Stimulated activated CD4-positive, alpha-beta T cell treated with anti-CD3 and anti-CD28 coated beads, Interleukin-4, amount 100 ng/mL, for 1 hour (primary cell): ENCODE data around the gene GOLGA8K.
"Not testable (repeated sequence)": the region's sequence is repeated elsewhere in the genome, so short reads cannot be mapped to it uniquely, and the experiment has no call there.

Experiments used
- DNase-seq: peaks from one replicate; pipeline ENCODE4 v3.0.0-alpha.2; 2020

The GOLGA8K gene

DNA sequence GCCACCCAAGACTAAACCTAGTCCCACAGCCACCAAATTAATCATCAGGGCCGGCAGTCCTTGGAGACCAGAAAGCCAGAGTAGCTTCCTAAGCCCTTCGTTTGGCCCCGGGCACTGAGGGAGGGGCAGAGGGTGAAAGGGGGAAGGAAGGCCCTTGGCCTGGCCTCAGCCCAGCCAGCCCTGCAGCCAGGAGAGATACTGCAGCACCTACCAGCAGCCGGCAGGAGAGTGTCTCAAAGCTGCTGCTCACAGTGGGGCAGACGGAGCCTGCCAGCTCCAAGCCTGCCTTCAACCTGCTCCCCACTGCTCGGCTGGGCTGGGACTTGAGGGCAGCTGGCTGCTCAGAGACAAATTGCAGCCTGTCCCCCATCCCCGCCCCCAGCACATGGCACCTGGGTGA lies 50.3 kb downstream of the GOLGA8K start:
- not testable (repeated sequence) for DNase-seq

DNA sequence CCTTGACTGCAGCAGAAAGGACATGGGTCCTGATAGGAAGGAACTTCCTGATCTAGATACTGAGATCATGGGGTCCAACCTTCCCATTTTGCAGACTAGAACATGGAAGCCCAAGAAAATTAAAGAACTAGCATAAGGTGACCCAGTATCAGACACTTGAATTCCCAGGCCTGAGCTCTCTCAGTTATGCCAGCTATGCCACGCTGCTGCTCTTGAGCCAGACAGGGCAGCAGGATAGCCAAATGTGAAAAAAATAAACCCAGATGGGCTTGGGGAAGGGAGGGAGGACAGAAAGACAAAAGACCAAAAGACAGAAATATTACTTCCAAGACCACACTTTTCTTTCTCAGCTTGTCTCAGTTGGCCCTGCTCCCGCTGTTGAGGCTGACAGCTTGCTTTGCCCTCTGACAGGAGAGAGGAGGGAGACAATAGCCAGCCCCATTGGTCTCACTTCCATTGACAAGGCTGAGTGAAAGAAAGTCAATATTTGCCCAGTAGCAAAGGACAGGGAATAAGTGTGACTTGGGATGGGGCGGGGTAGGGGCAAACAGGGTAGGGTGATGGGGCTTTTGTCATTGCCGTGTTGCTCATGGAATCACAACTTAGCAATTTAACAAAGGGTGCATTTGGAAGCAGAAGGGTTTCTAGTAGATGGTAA lies 52.4 kb downstream of the GOLGA8K start:
- not testable (repeated sequence) for DNase-seq

DNA sequence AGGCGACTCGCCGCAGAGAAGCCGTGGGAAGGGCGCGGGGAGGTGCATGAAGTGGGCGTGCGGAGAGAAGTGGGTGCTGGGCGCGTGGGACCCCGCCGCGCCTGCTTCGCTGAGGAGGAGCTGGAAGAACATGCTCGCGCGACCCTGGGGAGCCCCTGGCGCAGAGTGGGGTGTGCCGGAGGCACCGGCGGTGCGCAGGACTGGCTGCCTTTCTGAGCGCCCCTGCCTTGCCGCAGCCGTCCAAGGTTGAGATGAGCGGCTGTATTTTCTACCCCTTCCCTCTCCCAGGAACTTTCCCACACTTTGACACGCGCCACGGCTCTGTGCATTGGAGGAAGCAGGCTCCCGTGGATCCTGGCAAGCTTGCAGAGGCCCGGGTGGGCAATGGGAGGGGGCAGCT lies 56.1 kb downstream of the GOLGA8K start:
- DNase-seq: not testable (repeated sequence)

DNA sequence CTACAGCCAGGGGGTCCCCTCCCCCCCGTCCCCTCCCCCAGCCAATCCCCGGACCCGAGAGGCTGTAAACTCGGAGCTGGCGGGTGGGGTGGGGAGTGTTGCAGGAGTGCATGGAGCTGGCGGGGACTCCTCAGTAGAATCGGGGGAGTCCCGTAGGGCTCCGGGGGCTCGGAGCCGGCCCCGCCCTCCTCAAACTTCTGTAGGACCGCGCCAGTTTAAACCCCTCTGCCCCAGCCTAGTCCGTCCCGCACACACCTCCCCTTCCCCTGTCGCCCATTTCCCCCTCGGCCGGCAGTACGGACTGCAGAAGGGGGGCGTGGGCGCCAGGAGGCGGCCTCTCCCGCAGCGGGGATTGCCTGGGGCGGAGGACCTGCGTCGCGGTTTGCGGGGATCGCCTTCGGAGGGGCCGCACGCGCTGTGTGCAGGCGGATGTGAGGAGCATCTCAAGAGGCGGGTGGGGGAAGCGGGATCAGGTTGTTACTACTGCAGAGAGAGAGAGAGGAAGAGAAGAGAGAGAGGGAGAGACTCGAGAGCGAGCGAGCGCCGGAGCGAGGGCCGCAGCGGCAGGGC lies 57.0 kb downstream of the GOLGA8K start:
- not testable (repeated sequence) for DNase-seq

DNA sequence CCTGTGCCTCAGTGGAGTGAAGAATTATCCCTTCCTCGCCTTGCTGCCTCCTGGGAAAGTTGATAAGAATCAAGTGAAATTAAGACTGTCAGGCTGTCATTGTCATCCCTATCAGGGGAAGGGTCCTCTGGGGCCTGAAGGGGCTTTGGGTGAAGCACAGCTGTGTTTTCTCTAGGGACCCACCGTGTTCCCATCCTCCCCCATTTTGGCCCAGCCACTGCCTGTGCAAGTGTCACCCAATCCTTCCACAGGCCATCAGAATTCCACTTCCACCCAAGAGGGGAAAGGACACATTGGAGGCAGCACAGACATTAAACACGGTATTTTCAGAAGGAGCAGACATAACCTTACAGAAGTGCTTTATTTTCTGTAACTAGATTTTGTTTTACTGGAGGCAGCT lies 59.2 kb downstream of the GOLGA8K start:
- not testable (repeated sequence) for DNase-seq
